Activated effector memory CD4-positive, alpha-beta T cell treated with anti-CD3 and anti-CD28 coated beads, Interleukin-2, amount 50 U/mL, for 16 hours (primary cell): ENCODE results near the gene CIRBP.
A peak's percentile ranks its signal among the peaks of the same experiment; 100 is the strongest.

Experiments used
- DNase-seq: peaks from one replicate; pipeline ENCODE4 v3.0.0-alpha.2; 2020

The CIRBP gene

DNA sequence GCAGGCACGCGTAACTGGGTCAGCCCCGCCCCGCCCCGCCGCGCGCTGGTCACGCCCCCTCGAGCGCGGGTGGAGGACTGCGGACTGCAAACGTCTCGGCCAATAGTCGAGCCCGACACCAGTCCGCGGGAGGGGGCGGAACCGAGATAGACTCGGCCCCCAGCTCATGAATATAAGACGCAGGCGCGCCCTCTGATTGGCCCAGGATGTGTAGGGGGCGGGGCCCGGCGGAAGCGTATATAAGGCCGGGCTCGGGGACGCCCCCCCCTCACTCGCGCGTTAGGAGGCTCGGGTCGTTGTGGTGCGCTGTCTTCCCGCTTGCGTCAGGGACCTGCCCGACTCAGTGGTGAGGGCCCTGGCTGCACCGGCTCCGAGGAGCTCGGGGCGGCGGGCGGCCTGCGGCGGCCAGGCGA is at the start of gene CIRBP:
CIRBP (plus strand) TSS at position 268 of the 413 bp plus-strand sequence. CDS start 1,602 bp downstream, outside the sequence.
- DNase-seq, result peak; percentile 100

DNA sequence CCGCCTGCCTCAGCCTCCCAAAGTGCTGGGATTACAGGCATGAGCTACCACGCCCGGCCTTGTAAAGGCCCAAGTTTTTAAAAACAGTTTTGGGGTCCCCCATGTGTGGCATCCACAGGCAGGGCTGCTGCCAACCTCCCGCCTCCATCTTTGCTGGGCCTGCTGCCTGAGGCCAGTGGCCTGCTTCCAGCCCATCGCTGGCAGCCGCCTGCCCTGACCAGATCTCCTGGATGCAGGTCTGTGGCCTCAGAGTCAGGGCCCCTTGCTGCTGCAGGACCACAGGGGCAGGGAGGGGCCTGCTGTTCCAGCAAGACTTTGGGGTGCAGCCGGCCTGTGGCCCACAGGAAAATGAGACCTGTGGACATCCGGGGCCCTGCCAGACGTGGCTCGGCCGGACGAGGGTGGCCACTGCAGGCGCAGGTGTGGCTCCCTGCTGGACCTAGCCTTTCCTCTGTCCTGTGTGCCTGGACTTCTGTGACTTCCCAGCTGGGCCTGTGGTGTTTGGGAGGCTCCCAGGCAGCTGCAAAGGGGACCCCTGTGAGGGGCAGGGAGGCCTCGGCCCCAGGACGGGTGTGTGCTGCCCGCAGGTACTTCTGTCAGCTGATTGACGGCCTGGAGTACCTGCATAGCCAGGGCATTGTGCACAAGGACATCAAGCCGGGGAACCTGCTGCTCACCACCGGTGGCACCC is 49.2 kb upstream of the CIRBP start:
- no peak for DNase-seq

DNA sequence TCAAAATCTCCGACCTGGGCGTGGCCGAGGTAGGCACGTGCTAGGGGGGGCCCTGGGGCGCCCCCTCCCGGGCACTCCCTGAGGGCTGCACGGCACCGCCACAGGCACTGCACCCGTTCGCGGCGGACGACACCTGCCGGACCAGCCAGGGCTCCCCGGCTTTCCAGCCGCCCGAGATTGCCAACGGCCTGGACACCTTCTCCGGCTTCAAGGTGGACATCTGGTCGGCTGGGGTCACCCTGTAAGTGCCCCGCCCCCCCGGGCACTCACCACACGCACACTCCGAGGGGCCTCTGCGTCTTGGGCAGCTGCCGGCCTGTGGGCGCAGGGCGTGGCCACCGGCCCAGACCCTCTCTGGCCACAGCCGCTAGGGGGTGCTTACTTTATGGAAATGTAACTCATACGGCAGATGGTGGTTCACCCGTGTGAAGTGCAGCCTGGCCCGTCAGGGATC is 48.6 kb upstream of the CIRBP start:
- DNase-seq, result no peak

- no peak for DNase-seq
Observed at GRCh38 chr19:1220976-1221903, 47.9 kb upstream of the CIRBP start.

GRCh38 chr19:1221904-1222255 is 47.3 kb upstream of the CIRBP start:
- no peak for DNase-seq

GRCh38 chr19:1222394-1222793 is 46.7 kb upstream of the CIRBP start:
- DNase-seq, result no peak

GRCh38 chr19:1223018-1223855 is 45.9 kb upstream of the CIRBP start:
- DNase-seq, result no peak

DNA sequence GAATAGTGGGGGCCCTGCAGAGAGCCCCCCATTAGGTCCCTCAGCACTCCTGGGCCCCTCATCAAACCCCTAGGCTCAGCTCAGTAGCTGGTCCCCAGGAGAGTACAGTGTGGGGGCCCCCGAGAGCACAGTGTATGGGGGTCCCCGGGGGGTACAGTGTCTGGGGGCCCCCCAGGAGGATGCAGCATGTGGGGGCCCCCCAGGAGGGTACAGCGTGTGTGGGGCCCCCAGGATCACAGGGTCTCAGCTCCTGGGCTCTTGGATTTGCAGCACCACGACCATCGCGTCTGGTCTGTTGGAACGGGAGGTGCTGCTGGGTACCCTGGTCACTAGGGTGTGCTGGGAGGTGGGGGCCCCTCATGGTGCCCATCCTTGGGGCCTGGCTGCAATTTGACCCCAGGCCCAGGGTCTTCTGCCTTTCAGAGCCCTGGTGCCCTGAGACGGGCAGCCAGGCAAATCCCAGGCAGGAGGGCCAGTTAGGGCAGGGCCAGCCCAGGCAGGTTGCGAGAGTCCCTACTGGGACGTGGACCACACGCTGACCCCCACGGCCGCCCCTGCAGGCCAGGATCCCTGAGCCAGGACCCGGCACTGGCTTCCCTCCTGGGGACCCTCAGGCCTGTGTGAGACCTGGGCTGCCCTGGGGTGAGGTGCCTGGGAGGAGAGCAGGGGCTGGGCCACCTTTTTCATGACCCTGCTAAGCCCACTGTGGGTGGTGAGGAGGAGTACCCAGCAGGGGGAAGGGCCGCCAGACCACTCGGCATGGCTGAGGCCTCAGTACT is 44.9 kb upstream of the CIRBP start:
- no peak for DNase-seq

DNA sequence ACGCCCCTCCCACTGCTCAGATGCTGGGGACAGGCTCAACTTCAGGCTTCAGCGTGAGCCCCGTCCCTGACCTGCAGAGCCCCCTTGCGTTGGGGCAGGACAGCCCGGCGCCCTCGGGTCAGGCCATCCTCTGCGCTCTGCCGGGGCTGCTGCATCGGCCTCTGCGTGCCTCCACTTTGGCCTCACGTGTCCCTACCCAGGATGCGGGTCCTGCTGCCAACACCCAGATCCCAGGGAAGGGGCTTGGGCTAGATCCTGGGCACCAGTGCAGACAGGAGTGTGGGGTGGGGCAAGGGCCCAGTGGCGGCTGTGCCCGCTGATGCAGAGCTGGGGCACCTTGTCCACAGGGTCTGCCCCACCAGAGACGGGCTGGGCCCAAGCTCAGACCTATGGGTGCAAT is 44.3 kb upstream of the CIRBP start:
- no peak for DNase-seq

DNA sequence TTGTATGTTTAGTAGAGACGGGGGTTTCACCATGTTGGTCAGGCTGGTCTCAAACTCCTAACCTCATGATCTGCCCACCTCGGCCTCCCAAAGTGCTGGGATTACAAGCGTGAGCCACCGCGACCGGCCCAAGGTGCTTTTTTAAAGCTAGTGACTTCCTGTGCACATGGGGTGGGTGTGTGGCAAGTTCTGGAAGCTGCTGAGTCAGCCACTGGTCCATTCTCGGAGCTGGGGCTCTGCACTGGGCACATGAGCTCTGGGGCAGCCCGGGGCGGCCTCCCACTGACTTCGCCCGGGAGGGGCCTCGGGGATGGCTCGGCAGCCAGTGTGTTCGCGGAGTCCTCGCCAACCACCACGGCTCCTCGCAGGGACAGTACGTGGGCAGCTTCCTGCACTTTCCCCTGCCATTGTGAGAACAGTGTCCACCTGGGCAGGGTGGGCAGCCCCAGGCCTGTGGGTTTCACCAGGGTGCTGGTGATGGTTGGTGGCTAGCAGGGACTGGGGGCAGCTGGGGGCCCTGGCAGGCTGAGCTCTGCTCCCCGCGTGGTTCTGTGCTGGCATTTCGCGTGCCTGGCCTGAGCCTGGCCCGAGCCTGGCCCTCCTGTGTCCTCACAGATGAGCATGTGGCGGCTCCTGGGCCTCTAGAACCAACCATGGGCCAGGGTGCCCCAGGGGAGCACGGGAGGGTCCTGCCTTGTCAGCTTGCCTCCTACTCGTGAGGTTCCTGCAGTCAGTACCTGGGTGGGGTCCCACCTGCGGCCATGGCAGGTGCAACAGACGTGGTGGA is 43.5 kb upstream of the CIRBP start:
- no peak for DNase-seq

DNA sequence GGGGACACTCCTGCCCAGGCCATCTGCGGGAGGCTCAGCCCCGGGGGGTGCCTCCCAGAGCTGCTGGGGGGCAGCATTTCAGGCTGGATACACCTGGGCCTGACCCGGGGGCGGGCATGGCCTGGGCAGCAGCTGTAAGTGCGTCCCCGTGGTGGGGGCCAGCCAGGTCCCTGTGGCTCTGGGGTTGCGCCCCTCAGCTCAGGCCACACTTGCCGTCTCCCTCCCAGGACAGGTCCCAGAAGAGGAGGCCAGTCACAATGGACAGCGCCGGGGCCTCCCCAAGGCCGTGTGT is 43.0 kb upstream of the CIRBP start:
- DNase-seq, result no peak

- no peak for DNase-seq
Observed at GRCh38 chr19:1226522-1227303, 42.4 kb upstream of the CIRBP start.

- no peak for DNase-seq
Observed at GRCh38 chr19:1227304-1228054, 41.7 kb upstream of the CIRBP start.

GRCh38 chr19:1228161-1228957 is 40.8 kb upstream of the CIRBP start:
- DNase-seq, result no peak

GRCh38 chr19:1229056-1229923 is 39.8 kb upstream of the CIRBP start:
- DNase-seq, result no peak

DNA sequence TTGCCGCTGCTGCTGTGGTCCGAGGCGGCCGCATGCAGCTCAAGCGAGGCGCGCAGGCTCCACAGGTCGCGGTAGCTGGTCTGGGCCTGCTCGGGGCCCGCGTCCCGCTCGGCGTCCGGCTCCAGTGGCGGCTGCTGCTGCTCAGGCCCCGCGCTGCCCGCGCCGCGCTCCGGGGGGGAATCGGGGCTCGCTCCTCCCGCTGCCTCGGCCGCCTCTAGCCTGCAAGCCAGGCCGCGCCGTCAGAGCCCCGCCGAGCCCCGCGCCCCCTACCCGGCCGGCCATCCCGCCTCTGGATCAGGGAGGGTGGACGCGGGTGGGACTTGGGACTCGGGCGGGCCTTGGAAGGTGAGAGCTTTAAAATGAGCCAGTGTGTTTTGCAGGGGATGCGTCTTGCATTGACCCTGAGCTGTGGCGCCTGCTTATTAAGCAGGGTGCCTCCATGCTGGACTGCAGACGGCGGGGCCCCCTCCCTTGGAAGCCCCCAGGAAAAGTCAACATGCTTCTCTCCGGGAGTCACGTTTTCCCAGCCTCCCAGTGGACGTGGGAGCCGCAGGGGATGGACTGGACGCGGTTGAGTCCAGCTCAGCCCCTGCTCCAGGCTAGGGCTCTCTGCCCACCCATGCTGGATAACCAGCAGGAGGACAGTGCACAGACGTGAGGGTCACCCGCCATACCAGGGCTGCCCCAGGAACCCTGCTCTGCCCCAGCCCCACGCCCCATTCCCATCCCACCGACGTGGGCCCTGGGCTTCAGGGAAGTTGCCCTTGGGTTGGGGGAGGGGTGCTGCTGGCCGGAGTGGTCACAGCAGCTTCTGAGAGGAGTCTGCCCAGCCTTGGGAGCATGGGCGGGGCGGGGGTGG is 39.0 kb upstream of the CIRBP start:
- DNase-seq, result no peak

- no peak for DNase-seq
Observed at GRCh38 chr19:1230783-1231489, 38.2 kb upstream of the CIRBP start.
